Measurements from ENCODE around the gene SSU72. TPM values are rescaled to one million over a fixed set of nuclear protein-coding genes. Genes with fewer than 3 reads are reported as not detected.

The SSU72 gene
- total RNA-seq, 5 donors from 2014 or later (not counting 1 experiment from before 2014, with no cell fraction given), result 112 to 135 (median 134) TPM

GRCh38 chr1:1548591-1548990 is 26.1 kb downstream of the SSU72 start:
- DNase-seq, result no peak
- H3K27me3 Mint-ChIP-seq, result no peaks in the 10 kb centered on the region
- POLR2A ChIA-PET, result no interaction called here
- no peak for ATAC-seq (replicated peaks in 1 of 4)
- no peak overlapping the region for H3K27ac ChIP-seq (ENCODE audit: low read length)
- no peaks in the 10 kb centered on the region for H3K27me3 ChIP-seq (replicated peaks in 1 of 2; ENCODE audit: control insufficient read depth in 2 of 2, extremely low read depth in 1 of 2, insufficient read depth in 2 of 2, low read length in 1 of 2)
- H3K4me1 ChIP-seq (ENCODE audit: control insufficient read depth in 1 of 2, extremely low read depth in 1 of 2, insufficient read depth in 2 of 2, low read length in 2 of 2), result peaks cover 0 to 5% of the 10 kb centered on the region in 2 experiments
- peaks cover 0 to 5% of the 10 kb centered on the region in 2 donors for H3K36me3 ChIP-seq (ENCODE audit: control insufficient read depth in 2 of 2, extremely low read depth in 1 of 2, insufficient read depth in 1 of 2, low read length in 1 of 2)
- no peak overlapping the region for H3K27ac Mint-ChIP-seq
- H3K9me3 Mint-ChIP-seq, result no peaks in the 10 kb centered on the region
- CTCF ChIA-PET, result no interaction called here
- no peak overlapping the region for H3K4me3 Mint-ChIP-seq
- no peak overlapping the region for H3K4me3 ChIP-seq (ENCODE audit: control insufficient read depth in 1 of 2, extremely low read depth in 1 of 2, low read length in 1 of 2)
- H3K36me3 Mint-ChIP-seq, result no peaks in the 10 kb centered on the region
- H3K9me3 ChIP-seq, result no peaks in the 10 kb centered on the region
- H3K4me1 Mint-ChIP-seq, result peaks cover 4 to 7% (median 5%) of the 10 kb centered on the region in 3 donors
- 91% methylated on average over 9 of the region's 14 CpGs for WGBS (ENCODE audit: insufficient coverage)

- Histone ChIP-seq H3K36me3 (ENCODE audit: control insufficient read depth in 2 of 2, extremely low read depth in 1 of 2, insufficient read depth in 1 of 2, low read length in 1 of 2) (peaks cover under 1 to 11% of the 10 kb centered on the region in 2 donors), H3K27ac (ENCODE audit: low read length) (no peak overlapping the region), H3K4me1 (ENCODE audit: control insufficient read depth in 1 of 2, extremely low read depth in 1 of 2, insufficient read depth in 2 of 2, low read length in 2 of 2) (peaks cover 0 to 5% of the 10 kb centered on the region in 2 experiments), H3K4me3 (ENCODE audit: control insufficient read depth in 1 of 2, extremely low read depth in 1 of 2, low read length in 1 of 2) (no peak overlapping the region), H3K27me3 (replicated peaks in 1 of 2; ENCODE audit: control insufficient read depth in 2 of 2, extremely low read depth in 1 of 2, insufficient read depth in 2 of 2, low read length in 1 of 2) (no peaks in the 10 kb centered on the region), H3K9me3 (no peaks in the 10 kb centered on the region)
- H3K27ac Mint-ChIP-seq, result no peak overlapping the region
- no peak for DNase-seq
- CTCF ChIA-PET, result interaction anchor here in 1 of 2 donors (0.5 kb wide), 1 partner anchor 27 kb away, joined by 3 read pairs; no protein-coding TSS in a partner anchor
- H3K27me3 Mint-ChIP-seq, result no peaks in the 10 kb centered on the region
- POLR2A ChIA-PET, result no interaction called here
- no peaks in the 10 kb centered on the region for H3K9me3 Mint-ChIP-seq
- WGBS (ENCODE audit: insufficient coverage), result 86% methylated on average over 15 of the region's 19 CpGs
- no peak for ATAC-seq (replicated peaks in 1 of 4)
- H3K4me1 Mint-ChIP-seq, result peaks cover 4 to 7% (median 5%) of the 10 kb centered on the region in 3 donors
- H3K4me3 Mint-ChIP-seq, result no peak overlapping the region
- H3K36me3 Mint-ChIP-seq, result no peaks in the 10 kb centered on the region
Observed at GRCh38 chr1:1547476-1547875, 27.2 kb downstream of the SSU72 start.

- no peak overlapping the region for H3K27ac ChIP-seq (ENCODE audit: low read length)
- ChIA-PET POLR2A (no interaction called here), CTCF (interaction anchor here in 1 of 2 donors (0.5 kb wide), 1 partner anchor 27 kb away, joined by 3 read pairs; no protein-coding TSS in a partner anchor)
- Mint-ChIP-seq H3K4me1 (peaks cover 4 to 7% (median 5%) of the 10 kb centered on the region in 3 donors), H3K27me3 (no peaks in the 10 kb centered on the region), H3K36me3 (no peaks in the 10 kb centered on the region), H3K9me3 (no peaks in the 10 kb centered on the region), H3K4me3 (no peak overlapping the region), H3K27ac (no peak overlapping the region)
- DNase-seq, result no peak
- peaks cover 0 to 5% of the 10 kb centered on the region in 2 experiments for H3K4me1 ChIP-seq (ENCODE audit: control insufficient read depth in 1 of 2, extremely low read depth in 1 of 2, insufficient read depth in 2 of 2, low read length in 2 of 2)
- no peak for ATAC-seq (replicated peaks in 1 of 4)
- 85% methylated on average over 5 of the region's 9 CpGs for WGBS (ENCODE audit: insufficient coverage)
- H3K4me3 ChIP-seq (ENCODE audit: control insufficient read depth in 1 of 2, extremely low read depth in 1 of 2, low read length in 1 of 2), result no peak overlapping the region
- H3K9me3 ChIP-seq, result no peaks in the 10 kb centered on the region
- peaks cover 5 to 15% of the 10 kb centered on the region in 2 donors for H3K36me3 ChIP-seq (ENCODE audit: control insufficient read depth in 2 of 2, extremely low read depth in 1 of 2, insufficient read depth in 1 of 2, low read length in 1 of 2)
- no peaks in the 10 kb centered on the region for H3K27me3 ChIP-seq (replicated peaks in 1 of 2; ENCODE audit: control insufficient read depth in 2 of 2, extremely low read depth in 1 of 2, insufficient read depth in 2 of 2, low read length in 1 of 2)
Observed at GRCh38 chr1:1547011-1547410, 27.7 kb downstream of the SSU72 start.

- POLR2A ChIA-PET, result no interaction called here
- Histone ChIP-seq H3K4me3 (ENCODE audit: control insufficient read depth in 1 of 2, extremely low read depth in 1 of 2, low read length in 1 of 2) (no peak overlapping the region), H3K4me1 (ENCODE audit: control insufficient read depth in 1 of 2, extremely low read depth in 1 of 2, insufficient read depth in 2 of 2, low read length in 2 of 2) (peaks cover 0 to 2% of the 10 kb centered on the region in 2 experiments), H3K27ac (ENCODE audit: low read length) (no peak overlapping the region), H3K27me3 (replicated peaks in 1 of 2; ENCODE audit: control insufficient read depth in 2 of 2, extremely low read depth in 1 of 2, insufficient read depth in 2 of 2, low read length in 1 of 2) (no peaks in the 10 kb centered on the region), H3K9me3 (no peaks in the 10 kb centered on the region), H3K36me3 (ENCODE audit: control insufficient read depth in 2 of 2, extremely low read depth in 1 of 2, insufficient read depth in 1 of 2, low read length in 1 of 2) (peaks cover 12 to 16% of the 10 kb centered on the region in 2 donors)
- no peak for DNase-seq
- no peaks in the 10 kb centered on the region for H3K9me3 Mint-ChIP-seq
- peaks cover 4% of the 10 kb centered on the region for H3K36me3 Mint-ChIP-seq
- H3K27ac Mint-ChIP-seq, result no peak overlapping the region
- H3K27me3 Mint-ChIP-seq, result no peaks in the 10 kb centered on the region
- ATAC-seq (replicated peaks in 1 of 4), result no peak
- CTCF ChIA-PET, result no interaction called here
- no peak overlapping the region for H3K4me3 Mint-ChIP-seq
- peaks cover 4 to 7% (median 4%) of the 10 kb centered on the region in 3 donors for H3K4me1 Mint-ChIP-seq
- 94% methylated on average over 18 of the region's 23 CpGs for WGBS (ENCODE audit: insufficient coverage)
Observed at GRCh38 chr1:1545946-1546737, 28.5 kb downstream of the SSU72 start.

- CTCF ChIA-PET, result no interaction called here
- no peak for DNase-seq
- POLR2A ChIA-PET, result no interaction called here
- Mint-ChIP-seq H3K36me3 (peaks cover 4% of the 10 kb centered on the region), H3K27ac (no peak overlapping the region), H3K9me3 (no peaks in the 10 kb centered on the region), H3K4me3 (no peak overlapping the region), H3K4me1 (peaks cover 4 to 7% (median 4%) of the 10 kb centered on the region in 3 donors), H3K27me3 (no peaks in the 10 kb centered on the region)
- 82% methylated on average over 8 of the region's 10 CpGs for WGBS (ENCODE audit: insufficient coverage)
- Histone ChIP-seq H3K4me3 (ENCODE audit: control insufficient read depth in 1 of 2, extremely low read depth in 1 of 2, low read length in 1 of 2) (no peak overlapping the region), H3K27me3 (replicated peaks in 1 of 2; ENCODE audit: control insufficient read depth in 2 of 2, extremely low read depth in 1 of 2, insufficient read depth in 2 of 2, low read length in 1 of 2) (no peaks in the 10 kb centered on the region), H3K36me3 (ENCODE audit: control insufficient read depth in 2 of 2, extremely low read depth in 1 of 2, insufficient read depth in 1 of 2, low read length in 1 of 2) (peaks cover 14 to 16% of the 10 kb centered on the region in 2 donors), H3K27ac (ENCODE audit: low read length) (no peak overlapping the region), H3K9me3 (no peaks in the 10 kb centered on the region), H3K4me1 (ENCODE audit: control insufficient read depth in 1 of 2, extremely low read depth in 1 of 2, insufficient read depth in 2 of 2, low read length in 2 of 2) (peaks cover 0 to 9% of the 10 kb centered on the region in 2 experiments)
- ATAC-seq (replicated peaks in 1 of 4), result no peak
Observed at GRCh38 chr1:1544544-1544943, 30.1 kb downstream of the SSU72 start.

- H3K27me3 ChIP-seq (replicated peaks in 1 of 2; ENCODE audit: control insufficient read depth in 2 of 2, extremely low read depth in 1 of 2, insufficient read depth in 2 of 2, low read length in 1 of 2), result peaks cover 0 to 7% of the 10 kb centered on the region in 2 experiments
- DNase-seq (no peak), ATAC-seq (replicated peaks in 1 of 4) (no peak)
- Mint-ChIP-seq H3K36me3 (peaks cover 4% of the 10 kb centered on the region), H3K27ac (no peak overlapping the region), H3K27me3 (no peaks in the 10 kb centered on the region), H3K9me3 (no peaks in the 10 kb centered on the region), H3K4me1 (peaks cover 4 to 7% (median 4%) of the 10 kb centered on the region in 3 donors), H3K4me3 (no peak overlapping the region)
- H3K27ac ChIP-seq (ENCODE audit: low read length), result no peak overlapping the region
- peaks cover 0 to 17% of the 10 kb centered on the region in 2 experiments for H3K4me1 ChIP-seq (ENCODE audit: control insufficient read depth in 1 of 2, extremely low read depth in 1 of 2, insufficient read depth in 2 of 2, low read length in 2 of 2)
- WGBS (ENCODE audit: insufficient coverage), result 82% methylated on average over 13 of the region's 19 CpGs
- CTCF ChIA-PET, result no interaction called here
- H3K36me3 ChIP-seq (ENCODE audit: control insufficient read depth in 2 of 2, extremely low read depth in 1 of 2, insufficient read depth in 1 of 2, low read length in 1 of 2), result peaks cover 14 to 16% of the 10 kb centered on the region in 2 donors
- POLR2A ChIA-PET, result no interaction called here
- H3K9me3 ChIP-seq, result no peaks in the 10 kb centered on the region
- no peak overlapping the region for H3K4me3 ChIP-seq (ENCODE audit: control insufficient read depth in 1 of 2, extremely low read depth in 1 of 2, low read length in 1 of 2)
Observed at GRCh38 chr1:1543706-1544099, 31.0 kb downstream of the SSU72 start.
